Measurements from ENCODE around the gene ZPBP2. TPM values are rescaled to one million over a fixed set of nuclear protein-coding genes. Genes with fewer than 3 reads are reported as not detected.

The ZPBP2 gene
- total and polyA plus RNA-seq, 2 of the 13 experiments (the other 11 are each of a cell fraction or from before 2014, with no cell fraction given) = not detected

GRCh38 chr17:39923836-39924690 lies 56.1 kb downstream of the ZPBP2 start (continued):
- peak; percentile 78 for TF ChIP-seq NCOA1 (CRISPR knock-in tag; IDR thresholded peaks at IDR 0.05)
- no peak for TF ChIP-seq ZFP36 (IDR thresholded peaks at IDR 0.05; ENCODE audit: borderline replicate concordance, low read depth, low read length, partially characterized antibody)
- peak; percentile 93 for TF ChIP-seq PRDM10 (CRISPR knock-in tag; IDR thresholded peaks at IDR 0.05; ENCODE audit: low read depth)
- TF ChIP-seq FOXO4 (CRISPR knock-in tag; conservative IDR thresholded peaks at IDR 0.05) = no peak
- no peak for TF ChIP-seq ZNF562 (CRISPR knock-in tag; IDR thresholded peaks at IDR 0.05; ENCODE audit: borderline replicate concordance)
- peak; percentile 99 for TF ChIP-seq RARA (CRISPR knock-in tag; IDR thresholded peaks at IDR 0.05)
- peak; percentile 86; the same call in 1 of the 2 replicates for TF ChIP-seq ZNF34 (CRISPR knock-in tag; IDR thresholded peaks at IDR 0.05; ENCODE audit: borderline replicate concordance)
- 0 out of 2 replicates have a peak, but pooled peaks have one; percentile 38 for TF ChIP-seq ZNF777 (CRISPR knock-in tag; IDR thresholded peaks at IDR 0.05)
- peak; percentile 99 for TF ChIP-seq ZNF275 (CRISPR knock-in tag; IDR thresholded peaks at IDR 0.05; ENCODE audit: borderline replicate concordance)
- peak; percentile 99 for TF ChIP-seq KDM6A (CRISPR knock-in tag; IDR thresholded peaks at IDR 0.05; ENCODE audit: low read depth)
- peak; percentile 98 for TF ChIP-seq ZBTB25 (CRISPR knock-in tag; IDR thresholded peaks at IDR 0.05)
- peak; percentile 83 for TF ChIP-seq UBTF (CRISPR knock-in tag; IDR thresholded peaks at IDR 0.05)
- TF ChIP-seq ZNF512 (CRISPR knock-in tag; IDR thresholded peaks at IDR 0.05) = peak; percentile 81; the same call in 1 of the 2 replicates
- peak; percentile 86 for TF ChIP-seq KMT2A (CRISPR knock-in tag; IDR thresholded peaks at IDR 0.05)
- TF ChIP-seq XRCC5 (optimal IDR thresholded peaks at IDR 0.05; ENCODE audit: low read length) = peak; percentile 82
